Tibial nerve (tissue), 4 donors: Measurements from ENCODE around the gene DNM2. TPM values are rescaled to one million over a fixed set of nuclear protein-coding genes. Genes with fewer than 3 reads are reported as not detected.

Experiments
- DNase-seq, 2 donors: peaks; one replicate each; pipeline ENCODE4 v3.0.0-alpha.2; 2019; ENCODE audit warnings: low spot score in 2 of 2
- H3K27ac ChIP-seq, 4 donors: fragments of 200-600 bp; sonication (generic) in 3 of 4; one replicate each; pipeline ENCODE4 v1.5.1; 2017 to 2019; ENCODE audit warnings: mild to moderate bottlenecking in 1 of 4
- H3K27me3 ChIP-seq, 2 donors: fragments of 200-600 bp; sonication (generic) in 1 of 2; one replicate each; pipeline versions ENCODE4 v1.5.1 to v1.6.0; 2017 to 2019
- H3K36me3 ChIP-seq, 3 donors: fragments of 200-600 bp; sonication (generic); one replicate each; pipeline ENCODE4 v1.5.1; 2018 to 2019
- H3K4me1 ChIP-seq, 4 donors: fragments of 200-600 bp; sonication (generic) in 3 of 4; one replicate each; pipeline ENCODE4 v1.5.1; 2017 to 2019
- H3K4me3 ChIP-seq, 4 donors: fragments of 200-600 bp; sonication (generic) in 3 of 4; one replicate each; pipeline ENCODE4 v1.5.1; 2017 to 2019; ENCODE audit warnings: mild to moderate bottlenecking in 1 of 4, moderate library complexity in 1 of 4
- H3K9me3 ChIP-seq, 4 donors: fragments of 200-600 bp; sonication (generic) in 3 of 4; one replicate each; pipeline ENCODE4 v1.5.1; 2017 to 2019
- EP300 ChIP-seq, 2 donors: sonication (generic); formaldehyde crosslinking; IDR thresholded peaks; one replicate each; pipeline ENCODE4 v1.6.1; 2017; ENCODE audit warnings: antibody characterized with exemption in 2 of 2, mild to moderate bottlenecking in 1 of 2
- POLR2A ChIP-seq, 2 donors: fragments of 450-650 bp; IDR thresholded peaks; one replicate each; pipeline ENCODE4 v1.6.1; 2017; ENCODE audit warnings: antibody characterized with exemption in 2 of 2, mild to moderate bottlenecking in 2 of 2, moderate library complexity in 2 of 2
- WGBS, 2 donors: methylation state at CpG; one replicate each; pipeline ENCODE4 v1.1.5; 2018; 5-methylcytosine and 5-hydroxymethylcytosine counted together
- total RNA-seq, 4 donors: library from RNA; depleted of rRNA; stranded (reverse); fragments of >200 nt; gene quantifications; one replicate each; pipeline ENCODE4 v1.1.0, GENCODE V29; 2016
- TF ChIP-seq, protein P1 (sequence below), 5 experiments: fragments of 200-600 bp in 3 of 5; fragments of 450-650 bp in 2 of 5; sonication (generic) in 3 of 5; IDR thresholded peaks; one replicate each; pipeline ENCODE4 v1.5.1; 2016 to 2019; ENCODE audit warnings: antibody characterized with exemption in 5 of 5, mild to moderate bottlenecking in 3 of 5, moderate library complexity in 2 of 5

Gene DNM2
- total RNA-seq, 4 donors from 2014 or later: 99.4 to 220 (median 140) TPM

GRCh38 chr19:10809651-10810285 is 91.9 kb downstream of the DNM2 start:
- TF ChIP-seq POLR2A (IDR thresholded peaks at IDR 0.05): no peak
- 71 to 79% methylated on average over 13 to 15 of the region's 15 CpGs for WGBS, 2 donors
- H3K9me3 ChIP-seq: no peaks in the 10 kb centered on the region
- H3K27me3 ChIP-seq: no peaks in the 10 kb centered on the region
- no peak overlapping the region for H3K4me3 ChIP-seq
- H3K4me1 ChIP-seq: peaks cover 0 to 34% (median 6%) of the 10 kb centered on the region in 4 donors
- DNase-seq: no peak
- peak overlapping the region in 2 of 4 donors; percentile 29 to 60 for H3K27ac ChIP-seq
- H3K36me3 ChIP-seq: peaks cover 0 to 95% (median 7%) of the 10 kb centered on the region in 3 donors

DNA sequence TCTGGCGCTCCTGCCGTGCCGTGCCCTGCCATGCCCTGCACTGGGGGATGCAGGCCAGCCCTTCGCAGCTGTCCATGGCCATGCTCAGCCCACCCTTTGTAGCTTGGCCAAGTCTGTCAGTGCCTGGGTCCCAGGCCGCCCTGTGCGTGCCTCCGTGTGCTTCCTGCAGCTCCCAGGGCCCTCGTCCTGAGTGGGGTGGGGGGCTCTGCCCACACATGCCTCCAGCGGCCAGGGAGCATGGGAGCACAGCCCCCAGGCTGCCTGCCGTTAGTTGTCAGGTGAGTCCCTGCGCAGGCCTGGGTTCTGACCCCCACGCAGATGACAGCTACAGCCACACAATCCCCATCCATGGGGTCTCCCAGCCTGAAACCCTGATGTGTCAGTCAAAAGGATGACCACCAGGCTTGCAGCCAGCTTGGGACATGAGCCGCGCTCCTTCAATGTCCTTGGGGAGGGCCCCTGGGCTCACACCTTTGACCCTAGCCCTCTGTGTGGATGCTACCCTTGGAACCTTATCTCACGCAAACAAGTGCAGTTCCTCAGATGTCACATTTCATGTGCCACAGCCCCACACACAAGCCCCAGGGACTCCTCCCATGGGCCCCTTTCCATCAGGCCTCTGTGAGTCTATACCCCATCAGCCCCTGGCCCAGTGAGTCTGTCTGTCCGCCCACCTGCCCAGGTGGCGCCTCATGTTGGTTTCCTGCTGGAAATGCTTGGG is 93.7 kb downstream of the DNM2 start:
- WGBS, 2 donors: 79 to 87% methylated on average over 9 to 14 of the region's 17 CpGs
- Histone ChIP-seq H3K36me3 (peaks cover 0 to 95% (median 0%) of the 10 kb centered on the region in 3 donors), H3K27ac (no peak overlapping the region)

GRCh38 chr19:10812196-10812595 is 94.3 kb downstream of the DNM2 start:
- no peaks in the 10 kb centered on the region for H3K27me3 ChIP-seq
- peaks cover 0 to 57% (median 6%) of the 10 kb centered on the region in 4 donors for H3K4me1 ChIP-seq
- no peaks in the 10 kb centered on the region for H3K9me3 ChIP-seq
- WGBS, 2 donors: 91 to 94% methylated on average over 16 to 19 of the region's 19 CpGs
- DNase-seq: no peak
- no peak overlapping the region for H3K27ac ChIP-seq
- no peak for TF ChIP-seq POLR2A (IDR thresholded peaks at IDR 0.05)
- TF ChIP-seq, protein P1, sequence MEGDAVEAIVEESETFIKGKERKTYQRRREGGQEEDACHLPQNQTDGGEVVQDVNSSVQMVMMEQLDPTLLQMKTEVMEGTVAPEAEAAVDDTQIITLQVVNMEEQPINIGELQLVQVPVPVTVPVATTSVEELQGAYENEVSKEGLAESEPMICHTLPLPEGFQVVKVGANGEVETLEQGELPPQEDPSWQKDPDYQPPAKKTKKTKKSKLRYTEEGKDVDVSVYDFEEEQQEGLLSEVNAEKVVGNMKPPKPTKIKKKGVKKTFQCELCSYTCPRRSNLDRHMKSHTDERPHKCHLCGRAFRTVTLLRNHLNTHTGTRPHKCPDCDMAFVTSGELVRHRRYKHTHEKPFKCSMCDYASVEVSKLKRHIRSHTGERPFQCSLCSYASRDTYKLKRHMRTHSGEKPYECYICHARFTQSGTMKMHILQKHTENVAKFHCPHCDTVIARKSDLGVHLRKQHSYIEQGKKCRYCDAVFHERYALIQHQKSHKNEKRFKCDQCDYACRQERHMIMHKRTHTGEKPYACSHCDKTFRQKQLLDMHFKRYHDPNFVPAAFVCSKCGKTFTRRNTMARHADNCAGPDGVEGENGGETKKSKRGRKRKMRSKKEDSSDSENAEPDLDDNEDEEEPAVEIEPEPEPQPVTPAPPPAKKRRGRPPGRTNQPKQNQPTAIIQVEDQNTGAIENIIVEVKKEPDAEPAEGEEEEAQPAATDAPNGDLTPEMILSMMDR (IDR thresholded peaks at IDR 0.05): no peak
- no peak for TF ChIP-seq EP300 (IDR thresholded peaks at IDR 0.05)
- no peak overlapping the region for H3K4me3 ChIP-seq
- peaks cover 0 to 96% (median 0%) of the 10 kb centered on the region in 3 donors for H3K36me3 ChIP-seq

More for the DNA sequence above, 93.7 kb downstream of the DNM2 start:
- Histone ChIP-seq H3K27me3 (no peaks in the 10 kb centered on the region), H3K4me1 (peaks cover 0 to 51% (median 6%) of the 10 kb centered on the region in 4 donors), H3K4me3 (no peak overlapping the region), H3K9me3 (no peaks in the 10 kb centered on the region)
- TF ChIP-seq, protein P1 (IDR thresholded peaks at IDR 0.05): no peak
- TF ChIP-seq POLR2A (IDR thresholded peaks at IDR 0.05): no peak
- no peak for TF ChIP-seq EP300 (IDR thresholded peaks at IDR 0.05)
- no peak for DNase-seq

DNA sequence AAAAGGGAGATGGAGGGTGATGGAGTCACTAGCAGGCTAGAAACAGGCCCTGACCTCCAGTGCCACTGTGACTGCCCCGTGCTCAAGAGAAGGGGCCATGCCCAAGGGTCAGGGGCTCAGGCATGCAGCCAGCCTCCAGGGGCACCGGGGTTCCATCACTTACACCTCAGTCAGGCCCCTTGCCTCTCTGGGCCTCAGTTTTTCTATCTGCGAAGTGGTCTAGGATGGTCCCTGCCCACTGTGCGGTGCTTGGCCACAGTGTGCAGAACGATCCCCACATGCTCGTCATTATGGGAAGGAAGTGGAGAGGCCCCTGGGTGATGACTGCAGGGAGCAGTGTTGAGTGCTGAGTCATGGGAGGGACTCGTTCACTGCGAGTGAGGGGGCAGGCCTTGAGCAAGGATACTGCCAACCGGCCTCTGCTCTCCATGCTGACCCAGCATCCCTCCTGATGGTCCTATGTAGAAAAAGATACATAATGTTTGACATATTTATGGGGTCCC is 95.1 kb downstream of the DNM2 start:
- 44 to 62% methylated on average over 9 of the region's 9 CpGs for WGBS, 2 donors
- Histone ChIP-seq H3K27ac (peak overlapping the region in 2 of 4 donors; percentile 33 to 63), H3K9me3 (no peaks in the 10 kb centered on the region), H3K4me1 (peaks cover 0 to 59% (median 6%) of the 10 kb centered on the region in 4 donors), H3K4me3 (no peak overlapping the region), H3K27me3 (no peaks in the 10 kb centered on the region), H3K36me3 (peaks cover 0 to 99% (median 0%) of the 10 kb centered on the region in 3 donors)
- TF ChIP-seq EP300 (IDR thresholded peaks at IDR 0.05): peak in 1 of 2 donors; percentile 29
- TF ChIP-seq POLR2A (IDR thresholded peaks at IDR 0.05): no peak
- DNase-seq: peak in 1 of 2 donors; percentile 38

DNA sequence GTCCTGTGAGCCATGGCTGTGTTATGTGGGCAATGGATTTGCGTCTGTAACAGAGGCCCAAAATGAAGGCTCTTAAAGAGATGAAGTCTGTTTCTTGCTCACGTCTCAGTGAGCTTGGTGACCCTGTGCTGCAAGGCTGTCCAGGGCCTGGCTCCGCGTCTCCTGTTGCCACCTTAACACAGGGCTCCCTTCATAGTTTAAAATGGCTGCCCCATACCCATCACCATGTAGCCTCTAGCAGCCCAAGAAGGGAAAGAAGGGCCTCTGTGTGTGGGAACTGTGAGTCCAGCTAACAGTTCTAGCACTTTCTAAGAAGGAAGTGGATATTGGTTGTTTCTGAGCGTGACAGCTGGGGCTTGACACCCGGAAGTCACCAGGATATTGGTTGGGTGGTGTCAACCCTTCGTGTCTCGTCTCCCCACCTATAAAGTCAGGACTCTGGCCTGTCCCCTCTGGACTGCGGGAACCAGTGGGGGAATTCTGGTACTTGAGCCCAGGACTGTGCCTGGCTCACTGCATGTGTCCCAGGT is 97.2 kb downstream of the DNM2 start:
- Histone ChIP-seq H3K27ac (peak overlapping the region in 1 of 4 donors; percentile 90), H3K36me3 (peaks cover 0 to 97% (median 0%) of the 10 kb centered on the region in 3 donors), H3K4me1 (peaks cover 0 to 57% (median 2%) of the 10 kb centered on the region in 4 donors), H3K27me3 (no peaks in the 10 kb centered on the region), H3K4me3 (no peak overlapping the region), H3K9me3 (no peaks in the 10 kb centered on the region)
- no peak for DNase-seq
- 90 to 92% methylated on average over 9 of the region's 9 CpGs for whole genome bisulfite sequencing, 2 donors
- TF ChIP-seq, protein P1 (IDR thresholded peaks at IDR 0.05): no peak
- TF ChIP-seq EP300 (IDR thresholded peaks at IDR 0.05): no peak
- no peak for TF ChIP-seq POLR2A (IDR thresholded peaks at IDR 0.05)
